ENCODE data around the gene LRP1B. TPM values are rescaled to one million over a fixed set of nuclear protein-coding genes. Genes with fewer than 3 reads are reported as not detected.

Gene LRP1B
- total and polyA plus RNA-seq, 2 experiments from 2014 or later, result not detected

GRCh38 chr2:141946016-141946415, 184.8 kb downstream of the LRP1B start:
- DNase-seq, result no peak
- no peak overlapping the region for H3K27ac ChIP-seq
- H3K4me2 ChIP-seq (ENCODE audit: unreplicated experiment), result no peak overlapping the region
- no peak overlapping the region for H3K4me3 ChIP-seq
- in situ Hi-C loops (cut with MboI), result no loop called here
- WGBS, 2 experiments (ENCODE audit: low coverage in 1 of 2, low lambda C conversion rate in 2 of 2, missing lambda C conversion rate in 2 of 2), result 50 to 57% methylated on average over 3 of the region's 3 CpGs
- no peaks in the 10 kb centered on the region for H3K79me2 ChIP-seq (ENCODE audit: insufficient read depth)
- no peaks in the 10 kb centered on the region for H3F3A ChIP-seq (ENCODE audit: insufficient read depth)
- no peak for TF ChIP-seq EZH2phosphoT487 (IDR thresholded peaks at IDR 0.05; ENCODE audit: insufficient read depth, low read depth)
- no peak for TF ChIP-seq EZH2 (IDR thresholded peaks at IDR 0.05; ENCODE audit: insufficient read depth, poor library complexity, severe bottlenecking)
- H3K9me3 ChIP-seq (ENCODE audit: low read depth), result no peaks in the 10 kb centered on the region
- no peaks in the 10 kb centered on the region for H3K36me3 ChIP-seq (ENCODE audit: low read depth)
- H3K4me1 ChIP-seq (ENCODE audit: insufficient read depth), result no peaks in the 10 kb centered on the region
- H4K20me1 ChIP-seq (ENCODE audit: insufficient read depth), result no peaks in the 10 kb centered on the region
- H3K27me3 ChIP-seq (replicated peaks; ENCODE audit: insufficient read depth), result no peaks in the 10 kb centered on the region
- H3K9me2 ChIP-seq (ENCODE audit: insufficient read depth), result no peaks in the 10 kb centered on the region
- no peak overlapping the region for H3K9ac ChIP-seq
- no peak overlapping the region for H2AFZ ChIP-seq

DNA sequence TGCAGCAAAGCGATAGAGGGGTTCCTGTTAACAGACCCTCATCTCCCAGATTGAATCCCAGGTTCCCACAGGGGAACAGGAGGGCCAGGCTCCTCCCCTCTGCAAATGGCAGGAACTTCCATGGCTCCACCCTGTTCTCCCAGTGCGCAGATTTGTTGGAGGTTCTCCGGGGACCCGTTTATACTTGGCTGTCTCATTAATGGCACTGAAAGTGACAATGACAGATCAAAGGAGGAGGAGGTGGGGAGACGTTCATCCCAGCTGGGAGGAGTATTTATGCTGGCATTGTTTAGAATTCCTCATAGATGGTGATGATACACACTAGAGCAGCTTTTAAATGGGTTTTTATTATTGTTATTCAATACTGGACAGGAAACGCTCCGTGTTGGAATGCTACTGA, 186.9 kb downstream of the LRP1B start:
- H3K9me3 ChIP-seq (ENCODE audit: low read depth), result no peaks in the 10 kb centered on the region
- no peaks in the 10 kb centered on the region for H3F3A ChIP-seq (ENCODE audit: insufficient read depth)
- TF ChIP-seq EZH2phosphoT487 (IDR thresholded peaks at IDR 0.05; ENCODE audit: insufficient read depth, low read depth) (no peak), EZH2 (IDR thresholded peaks at IDR 0.05; ENCODE audit: insufficient read depth, poor library complexity, severe bottlenecking) (no peak)
- no peaks in the 10 kb centered on the region for H3K9me2 ChIP-seq (ENCODE audit: insufficient read depth)
- H3K4me2 ChIP-seq (ENCODE audit: unreplicated experiment), result no peak overlapping the region
- no peaks in the 10 kb centered on the region for H4K20me1 ChIP-seq (ENCODE audit: insufficient read depth)
- no peak for DNase-seq
- H2AFZ ChIP-seq, result no peak overlapping the region
- no peaks in the 10 kb centered on the region for H3K4me1 ChIP-seq (ENCODE audit: insufficient read depth)
- no peaks in the 10 kb centered on the region for H3K27me3 ChIP-seq (replicated peaks; ENCODE audit: insufficient read depth)
- no peaks in the 10 kb centered on the region for H3K79me2 ChIP-seq (ENCODE audit: insufficient read depth)
- no peak overlapping the region for H3K27ac ChIP-seq
- 51 to 54% methylated on average over 7 of the region's 7 CpGs for WGBS, 2 experiments (ENCODE audit: low coverage in 1 of 2, low lambda C conversion rate in 2 of 2, missing lambda C conversion rate in 2 of 2)
- in situ Hi-C loops (cut with MboI), result no loop called here
- H3K4me3 ChIP-seq, result no peak overlapping the region
- no peak overlapping the region for H3K9ac ChIP-seq
- no peaks in the 10 kb centered on the region for H3K36me3 ChIP-seq (ENCODE audit: low read depth)

DNA sequence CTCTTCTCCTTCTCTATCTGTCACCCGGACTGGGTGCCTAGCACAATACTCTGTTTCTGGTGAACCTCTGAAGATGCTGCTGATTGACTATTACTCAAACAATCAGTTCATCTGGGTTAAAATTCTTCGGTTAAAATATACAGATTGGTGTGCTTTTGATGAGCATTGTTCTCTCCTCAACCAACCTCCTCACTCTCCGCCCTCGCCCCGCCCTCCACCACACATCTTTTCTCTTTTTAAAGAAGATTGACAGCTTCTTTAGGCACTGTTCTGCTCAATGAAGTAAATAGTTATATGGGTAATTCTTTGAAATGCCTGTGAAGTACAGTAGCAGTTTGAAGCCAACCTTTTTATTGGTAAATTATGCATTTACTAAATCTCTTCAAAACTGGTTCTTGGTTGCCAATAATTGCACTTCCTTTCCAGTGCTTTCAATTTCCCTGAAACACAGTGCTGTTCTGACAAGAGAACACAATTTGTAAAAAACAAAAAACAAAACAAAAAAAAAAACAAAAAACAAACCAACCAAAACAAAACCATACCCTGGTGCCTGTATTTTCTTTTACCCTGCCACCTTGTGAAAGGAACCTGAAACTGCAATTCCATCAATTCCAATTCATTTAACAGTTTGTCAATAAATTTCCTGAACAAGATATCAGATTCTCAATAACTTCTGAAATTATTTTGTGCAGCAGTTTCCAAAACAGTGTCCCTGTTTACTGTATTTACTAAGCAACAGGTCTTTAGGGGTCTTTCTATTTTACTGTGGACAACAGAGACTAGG, 188.6 kb downstream of the LRP1B start:
- Histone ChIP-seq H3K4me1 (ENCODE audit: insufficient read depth) (no peaks in the 10 kb centered on the region), H3K27ac (no peak overlapping the region), H4K20me1 (ENCODE audit: insufficient read depth) (no peaks in the 10 kb centered on the region), H3K4me2 (ENCODE audit: unreplicated experiment) (no peak overlapping the region), H3K36me3 (ENCODE audit: low read depth) (no peaks in the 10 kb centered on the region), H3K9me3 (ENCODE audit: low read depth) (no peaks in the 10 kb centered on the region), H3K79me2 (ENCODE audit: insufficient read depth) (no peaks in the 10 kb centered on the region), H3K4me3 (no peak overlapping the region), H3K9ac (no peak overlapping the region), H3K27me3 (replicated peaks; ENCODE audit: insufficient read depth) (no peaks in the 10 kb centered on the region), H2AFZ (no peak overlapping the region), H3K9me2 (ENCODE audit: insufficient read depth) (no peaks in the 10 kb centered on the region), H3F3A (ENCODE audit: insufficient read depth) (no peaks in the 10 kb centered on the region)
- no peak for DNase-seq
- in situ Hi-C loops (cut with MboI), result no loop called here
- WGBS, 2 experiments (ENCODE audit: low coverage in 1 of 2, low lambda C conversion rate in 2 of 2, missing lambda C conversion rate in 2 of 2), result 59 to 62% methylated on average over 5 of the region's 5 CpGs
- no peak for TF ChIP-seq EZH2 (IDR thresholded peaks at IDR 0.05; ENCODE audit: insufficient read depth, poor library complexity, severe bottlenecking)
- no peak for TF ChIP-seq EZH2phosphoT487 (IDR thresholded peaks at IDR 0.05; ENCODE audit: insufficient read depth, low read depth)

- Histone ChIP-seq H3K36me3 (ENCODE audit: low read depth) (no peaks in the 10 kb centered on the region), H3K9me3 (ENCODE audit: low read depth) (no peaks in the 10 kb centered on the region), H3K4me1 (ENCODE audit: insufficient read depth) (no peaks in the 10 kb centered on the region), H4K20me1 (ENCODE audit: insufficient read depth) (no peaks in the 10 kb centered on the region), H3K27me3 (replicated peaks; ENCODE audit: insufficient read depth) (no peaks in the 10 kb centered on the region), H3K4me2 (ENCODE audit: unreplicated experiment) (no peak overlapping the region), H3K9me2 (ENCODE audit: insufficient read depth) (no peaks in the 10 kb centered on the region), H3K4me3 (no peak overlapping the region), H2AFZ (no peak overlapping the region), H3F3A (ENCODE audit: insufficient read depth) (no peaks in the 10 kb centered on the region), H3K9ac (no peak overlapping the region), H3K79me2 (ENCODE audit: insufficient read depth) (no peaks in the 10 kb centered on the region), H3K27ac (no peak overlapping the region)
- WGBS, 2 experiments (ENCODE audit: low coverage in 1 of 2, low lambda C conversion rate in 2 of 2, missing lambda C conversion rate in 2 of 2), result 55 to 83% methylated on average over 1 of the region's 1 CpG
- in situ Hi-C loops (cut with MboI), result no loop called here
- no peak for DNase-seq
- TF ChIP-seq EZH2phosphoT487 (IDR thresholded peaks at IDR 0.05; ENCODE audit: insufficient read depth, low read depth) (no peak), EZH2 (IDR thresholded peaks at IDR 0.05; ENCODE audit: insufficient read depth, poor library complexity, severe bottlenecking) (no peak)
These were observed 189.6 kb downstream of the LRP1B start for GRCh38 chr2:141941210-141941714.
